SK-N-SH (cell line): ENCODE measurements around the gene OR7G2.

Source experiments
- CHD2 ChIP-seq: fragments of 150-350 bp; IDR thresholded peaks from 2 replicates; pipeline ENCODE4 v1.6.1; 2018; ENCODE audit warnings: low read length; ENCODE audit not compliant: partially characterized antibody
- FOXM1 ChIP-seq: IDR thresholded peaks from 2 replicates; pipeline ENCODE4 v1.4.0; 2012; ENCODE audit warnings: low read depth, mild to moderate bottlenecking
- GABPA ChIP-seq: IDR thresholded peaks from 2 replicates; pipeline ENCODE4 v1.4.0; 2012; ENCODE audit warnings: low read depth, mild to moderate bottlenecking
- JUND ChIP-seq: IDR thresholded peaks from 2 replicates; pipeline ENCODE4 v1.4.0; 2012
- TF ChIP-seq, protein P1 (sequence below): fragments of 200-600 bp; sonication (generic); IDR thresholded peaks from 2 replicates; pipeline ENCODE4 v1.6.1; 2017; ENCODE audit warnings: antibody characterized with exemption, mild to moderate bottlenecking, moderate library complexity
- TF ChIP-seq, protein P2 (sequence below): IDR thresholded peaks from 2 replicates; pipeline ENCODE4 v1.4.0; 2012; ENCODE audit warnings: low read depth

DNA sequence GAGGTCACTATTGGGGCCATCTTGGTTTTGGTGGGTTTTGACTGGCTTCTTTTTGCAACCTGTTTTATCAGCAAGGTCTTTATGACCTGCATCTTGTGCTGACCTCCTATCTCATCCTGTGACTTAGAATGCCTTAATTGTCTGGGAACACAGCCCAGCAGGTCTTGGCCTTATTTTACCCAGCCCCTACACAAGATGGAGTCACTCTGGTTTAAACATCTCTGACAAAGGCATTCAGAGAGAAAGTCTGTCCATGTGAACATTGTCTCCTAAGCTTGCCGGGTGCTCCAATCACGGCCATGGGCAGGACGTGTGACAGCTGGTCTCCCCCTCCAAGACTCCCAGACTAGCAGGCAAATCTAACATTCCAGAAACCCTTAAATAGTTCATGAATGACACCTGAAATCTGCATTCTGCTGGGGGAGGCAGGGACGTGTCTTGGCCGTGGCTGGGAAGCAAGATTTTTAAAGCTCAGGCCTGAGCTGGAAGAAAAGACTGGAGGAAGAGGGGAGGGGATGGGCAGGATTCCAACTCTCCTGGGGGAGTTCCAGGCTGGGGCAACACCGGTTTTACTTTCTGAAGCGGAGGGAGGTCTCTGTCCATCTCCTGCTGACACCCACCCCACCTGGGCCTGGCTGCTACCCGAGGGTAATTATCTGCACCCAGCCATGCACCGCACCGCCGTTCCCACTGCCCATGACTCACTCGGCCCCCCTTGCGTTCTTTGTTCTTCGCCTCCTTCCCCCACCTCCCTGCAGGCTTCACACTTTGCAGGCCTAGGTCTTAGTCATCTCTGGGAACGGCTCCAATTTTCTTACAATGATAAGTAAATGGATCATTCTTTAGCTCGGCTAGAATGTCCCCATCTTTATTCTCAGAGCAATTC is 32.0 kb downstream of the OR7G2 start:
- no peak for TF ChIP-seq GABPA
- TF ChIP-seq, protein P1, sequence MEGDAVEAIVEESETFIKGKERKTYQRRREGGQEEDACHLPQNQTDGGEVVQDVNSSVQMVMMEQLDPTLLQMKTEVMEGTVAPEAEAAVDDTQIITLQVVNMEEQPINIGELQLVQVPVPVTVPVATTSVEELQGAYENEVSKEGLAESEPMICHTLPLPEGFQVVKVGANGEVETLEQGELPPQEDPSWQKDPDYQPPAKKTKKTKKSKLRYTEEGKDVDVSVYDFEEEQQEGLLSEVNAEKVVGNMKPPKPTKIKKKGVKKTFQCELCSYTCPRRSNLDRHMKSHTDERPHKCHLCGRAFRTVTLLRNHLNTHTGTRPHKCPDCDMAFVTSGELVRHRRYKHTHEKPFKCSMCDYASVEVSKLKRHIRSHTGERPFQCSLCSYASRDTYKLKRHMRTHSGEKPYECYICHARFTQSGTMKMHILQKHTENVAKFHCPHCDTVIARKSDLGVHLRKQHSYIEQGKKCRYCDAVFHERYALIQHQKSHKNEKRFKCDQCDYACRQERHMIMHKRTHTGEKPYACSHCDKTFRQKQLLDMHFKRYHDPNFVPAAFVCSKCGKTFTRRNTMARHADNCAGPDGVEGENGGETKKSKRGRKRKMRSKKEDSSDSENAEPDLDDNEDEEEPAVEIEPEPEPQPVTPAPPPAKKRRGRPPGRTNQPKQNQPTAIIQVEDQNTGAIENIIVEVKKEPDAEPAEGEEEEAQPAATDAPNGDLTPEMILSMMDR: no peak
- TF ChIP-seq FOXM1: no peak; the same call in 1 of the 2 replicates
- TF ChIP-seq CHD2: no peak
- TF ChIP-seq, protein P2, sequence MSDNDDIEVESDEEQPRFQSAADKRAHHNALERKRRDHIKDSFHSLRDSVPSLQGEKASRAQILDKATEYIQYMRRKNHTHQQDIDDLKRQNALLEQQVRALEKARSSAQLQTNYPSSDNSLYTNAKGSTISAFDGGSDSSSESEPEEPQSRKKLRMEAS: peak; percentile 82
- peak; percentile 99 for TF ChIP-seq JUND
